ENCODE results near the gene DYNC2H1.

DNA sequence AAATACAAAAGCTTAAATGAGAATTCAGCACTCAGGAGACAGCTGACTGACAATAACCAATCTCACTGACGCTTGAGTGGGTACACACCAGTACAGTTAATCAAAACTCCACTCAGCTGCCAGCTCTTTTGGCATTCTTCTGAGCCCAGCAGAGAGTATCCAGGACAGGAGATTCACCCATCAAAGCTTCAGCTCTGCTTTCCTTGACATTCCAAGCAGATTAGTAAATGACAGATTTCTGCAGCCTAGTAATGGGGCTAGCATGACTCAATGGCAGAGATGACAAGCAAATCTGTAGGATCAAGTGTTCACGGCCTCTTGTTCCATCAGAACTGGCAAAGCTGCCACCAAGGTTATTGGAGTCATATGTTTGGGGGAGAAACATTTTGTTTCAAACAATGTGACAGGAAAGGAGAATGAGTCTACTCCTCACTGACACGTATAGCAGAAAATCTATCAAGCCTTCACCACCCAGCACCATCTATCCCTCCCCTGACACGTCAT lies 420.0 kb downstream of the DYNC2H1 start:
- TF ChIP-seq, protein P1, sequence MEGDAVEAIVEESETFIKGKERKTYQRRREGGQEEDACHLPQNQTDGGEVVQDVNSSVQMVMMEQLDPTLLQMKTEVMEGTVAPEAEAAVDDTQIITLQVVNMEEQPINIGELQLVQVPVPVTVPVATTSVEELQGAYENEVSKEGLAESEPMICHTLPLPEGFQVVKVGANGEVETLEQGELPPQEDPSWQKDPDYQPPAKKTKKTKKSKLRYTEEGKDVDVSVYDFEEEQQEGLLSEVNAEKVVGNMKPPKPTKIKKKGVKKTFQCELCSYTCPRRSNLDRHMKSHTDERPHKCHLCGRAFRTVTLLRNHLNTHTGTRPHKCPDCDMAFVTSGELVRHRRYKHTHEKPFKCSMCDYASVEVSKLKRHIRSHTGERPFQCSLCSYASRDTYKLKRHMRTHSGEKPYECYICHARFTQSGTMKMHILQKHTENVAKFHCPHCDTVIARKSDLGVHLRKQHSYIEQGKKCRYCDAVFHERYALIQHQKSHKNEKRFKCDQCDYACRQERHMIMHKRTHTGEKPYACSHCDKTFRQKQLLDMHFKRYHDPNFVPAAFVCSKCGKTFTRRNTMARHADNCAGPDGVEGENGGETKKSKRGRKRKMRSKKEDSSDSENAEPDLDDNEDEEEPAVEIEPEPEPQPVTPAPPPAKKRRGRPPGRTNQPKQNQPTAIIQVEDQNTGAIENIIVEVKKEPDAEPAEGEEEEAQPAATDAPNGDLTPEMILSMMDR (IDR thresholded peaks at IDR 0.05): no peak
- TF ChIP-seq EP300 (IDR thresholded peaks at IDR 0.05): no peak
- TF ChIP-seq POLR2A (IDR thresholded peaks at IDR 0.05): no peak
